Activated naive CD8-positive, alpha-beta T cell treated with anti-CD3 and anti-CD28 coated beads, Interleukin-2, amount 10 ng/mL, durations not matched to agents 7 days and 5 days (primary cell): ENCODE results near the gene HYLS1. TPM values are rescaled to one million over a fixed set of nuclear protein-coding genes. Genes with fewer than 3 reads are reported as not detected.

Experiments used
- total RNA-seq, 2 experiments: library from RNA; stranded (reverse); gene quantifications; one replicate each; pipeline ENCODE4 v1.2.3, GENCODE V29; 2021

The HYLS1 gene
- total RNA-seq, 2 experiments from 2014 or later: 9.6 to 10.4 TPM

Other genes starting within 250 kb of the HYLS1 start
- not detected for gene ACRV1, start 206.8 kb upstream of the HYLS1 start, total RNA-seq
- gene PATE1, start 141.4 kb upstream of the HYLS1 start, total RNA-seq: not detected
- not detected for gene PATE2, start 108.8 kb upstream of the HYLS1 start, total RNA-seq
- not detected for gene PATE3, start 99.5 kb upstream of the HYLS1 start, total RNA-seq
- gene PATE4, start 54.4 kb upstream of the HYLS1 start, total RNA-seq: not detected
- 10 to 100 TPM; 10.1 to 10.9 TPM for gene PUS3, start 15.5 kb downstream of the HYLS1 start, total RNA-seq
- not detected for gene DDX25, start 16.8 kb downstream of the HYLS1 start, total RNA-seq
- gene VSIG10L2, start 58.4 kb downstream of the HYLS1 start, total RNA-seq: not detected
- gene CDON, start 175.2 kb downstream of the HYLS1 start, total RNA-seq: 1 to 10 TPM; 3.4 to 3.9 TPM